Measurements from ENCODE around the gene IL3RA. TPM values are rescaled to one million over a fixed set of nuclear protein-coding genes. Genes with fewer than 3 reads are reported as not detected.
"Not testable (repeated sequence)": the region's sequence is repeated elsewhere in the genome, so short reads cannot be mapped to it uniquely, and the experiment has no call there.

The IL3RA gene
- total RNA-seq, 1 donor from 2014 or later: 10.7 TPM

- no peak for DNase-seq
Measured at GRCh38 chrX:1425381-1425780, 88.8 kb downstream of the IL3RA start.

- not testable (repeated sequence) for DNase-seq
Measured at GRCh38 chrX:1426321-1426720, 89.7 kb downstream of the IL3RA start.

- DNase-seq: no peak
Measured at GRCh38 chrX:1427756-1428155, 91.2 kb downstream of the IL3RA start.

GRCh38 chrX:1430451-1430850 is 93.9 kb downstream of the IL3RA start:
- DNase-seq: no peak

Small RNA genes within 50 kb of the gene (small RNA-seq; reads per million reads assigned to genes)
- gene MIR3690 (ENCODE audit: low replicate concordance) (not detected), gene RNA5SP498 (ENCODE audit: low replicate concordance) (not detected)

Other genes with a start within 250 kb of the IL3RA start
- not detected for gene CRLF2, start 124.1 kb upstream of the IL3RA start, total RNA-seq
- 3.2 TPM for gene CSF2RA, start 68.0 kb upstream of the IL3RA start, total RNA-seq
- gene SLC25A6, start 55.3 kb downstream of the IL3RA start, total RNA-seq: 162 TPM
- 18.8 TPM for gene ASMTL, start 116.1 kb downstream of the IL3RA start, total RNA-seq
- gene P2RY8, start 200.4 kb downstream of the IL3RA start, total RNA-seq: 0.82 TPM

All from tongue (tissue), 3 donors.